Stimulated activated memory B cell treated with anti-CD40 and anti-IgM and Interleukin-4, amounts not matched to agents 10 μg/mL and 1 μg/mL and 100 μg/mL, for 72 hours (primary cell): ENCODE data around the gene ARHGAP24.

Experiments
- ATAC-seq: fragments of 150-1000 bp; cut with Tn5 transposase; 2 replicates; pipeline ENCODE4 v1.10.0; 2021
- H3K27ac Mint-ChIP-seq: one replicate; pipeline ENCODE4 v1.8.0; 2022; ENCODE audit warnings: mild to moderate bottlenecking, mixed read lengths
- H3K27me3 Mint-ChIP-seq: one replicate; pipeline ENCODE4 v1.8.0; 2022; ENCODE audit warnings: mixed read lengths
- H3K36me3 Mint-ChIP-seq: one replicate; pipeline ENCODE4 v1.8.0; 2022; ENCODE audit warnings: mixed read lengths
- H3K4me1 Mint-ChIP-seq: one replicate; pipeline ENCODE4 v1.8.0; 2022; ENCODE audit warnings: mixed read lengths
- H3K4me3 Mint-ChIP-seq: one replicate; pipeline ENCODE4 v1.8.0; 2022; ENCODE audit warnings: mild to moderate bottlenecking, moderate library complexity, mixed read lengths
- H3K9me3 Mint-ChIP-seq: one replicate; pipeline ENCODE4 v1.8.0; 2022; ENCODE audit warnings: mixed read lengths

ARHGAP24 gene

GRCh38 chr4:85724791-85725563, 250.0 kb downstream of the ARHGAP24 start:
- Mint-ChIP-seq H3K27ac (peak overlapping the region; percentile 89), H3K27me3 (no peaks in the 10 kb centered on the region), H3K36me3 (peaks cover 29% of the 10 kb centered on the region), H3K9me3 (no peaks in the 10 kb centered on the region), H3K4me3 (no peak overlapping the region), H3K4me1 (peaks cover 48% of the 10 kb centered on the region)
- ATAC-seq: peak; percentile 25

DNA sequence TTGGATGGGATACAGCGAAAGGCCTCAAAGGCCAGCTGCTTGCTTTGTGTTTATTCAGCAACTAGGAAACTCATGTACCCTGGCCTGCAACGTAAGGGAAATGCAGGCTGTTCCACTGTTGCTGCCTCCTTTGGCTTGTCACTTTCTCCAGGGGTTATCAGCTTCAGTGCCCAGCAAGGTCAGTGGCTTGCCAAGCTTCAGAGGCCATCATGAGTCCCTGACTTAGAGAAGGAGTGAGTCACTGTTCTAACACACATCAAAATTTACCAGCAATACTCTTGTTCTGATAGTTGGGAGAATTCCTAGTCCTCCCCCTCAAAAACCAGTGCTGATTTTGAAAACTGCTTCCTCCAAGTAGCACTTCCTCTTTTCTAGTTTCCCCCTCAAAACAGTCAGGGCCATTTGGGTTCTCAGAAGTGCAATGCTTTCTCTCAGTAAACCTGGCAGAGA, 250.8 kb downstream of the ARHGAP24 start:
- Mint-ChIP-seq H3K4me1 (peaks cover 43% of the 10 kb centered on the region), H3K27ac (peak overlapping the region; percentile 89), H3K9me3 (no peaks in the 10 kb centered on the region), H3K27me3 (no peaks in the 10 kb centered on the region), H3K36me3 (peaks cover 26% of the 10 kb centered on the region), H3K4me3 (no peak overlapping the region)
- ATAC-seq: peak; percentile 91

GRCh38 chr4:85726555-85726954, 251.6 kb downstream of the ARHGAP24 start:
- H3K27me3 Mint-ChIP-seq: no peaks in the 10 kb centered on the region
- H3K4me3 Mint-ChIP-seq: no peak overlapping the region
- peak overlapping the region; percentile 89 for H3K27ac Mint-ChIP-seq
- peaks cover 40% of the 10 kb centered on the region for H3K4me1 Mint-ChIP-seq
- ATAC-seq: no peak
- H3K36me3 Mint-ChIP-seq: peaks cover 17% of the 10 kb centered on the region
- no peaks in the 10 kb centered on the region for H3K9me3 Mint-ChIP-seq

DNA sequence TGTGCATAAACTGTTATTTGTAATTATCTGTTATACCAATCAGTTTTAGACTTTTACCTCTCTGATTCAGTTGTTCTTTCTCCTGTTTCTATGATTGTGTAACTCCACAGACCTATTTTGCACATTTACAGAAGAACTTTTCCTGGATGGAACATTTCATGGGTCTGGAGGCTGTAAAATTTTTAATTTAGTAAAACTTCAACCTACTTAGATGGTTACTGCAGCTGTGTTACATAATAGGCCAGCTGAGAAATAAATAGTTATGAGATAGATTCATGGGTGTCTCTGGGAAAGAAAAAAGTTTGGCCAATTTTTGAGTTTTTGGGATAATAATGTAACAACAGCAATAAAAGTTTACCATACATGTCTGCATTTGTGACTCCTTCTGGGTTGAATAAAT, 253.5 kb downstream of the ARHGAP24 start:
- Mint-ChIP-seq H3K4me1 (peaks cover 53% of the 10 kb centered on the region), H3K9me3 (no peaks in the 10 kb centered on the region), H3K27ac (peak overlapping the region; percentile 89), H3K4me3 (no peak overlapping the region), H3K36me3 (peaks cover 5% of the 10 kb centered on the region), H3K27me3 (no peaks in the 10 kb centered on the region)
- no peak for ATAC-seq

DNA sequence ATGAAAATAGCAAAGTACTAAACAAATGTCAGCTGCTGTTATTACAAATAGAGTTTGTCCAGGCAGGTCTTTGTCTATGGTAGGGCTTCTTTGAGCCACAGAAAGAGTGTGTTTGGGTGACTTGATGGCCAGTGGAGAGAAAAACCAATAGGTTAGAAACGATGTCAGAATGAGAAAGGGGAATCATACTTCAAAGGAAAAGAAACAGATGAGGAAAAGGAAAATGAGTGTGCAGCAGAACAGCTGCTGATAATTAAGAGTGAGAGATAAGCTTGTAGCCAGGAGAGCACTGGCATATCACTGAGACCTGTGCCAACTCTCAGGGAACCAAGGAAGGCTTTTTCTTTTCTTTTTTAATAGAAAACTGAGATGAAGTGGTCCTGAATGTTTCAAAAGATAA, 257.2 kb downstream of the ARHGAP24 start:
- Mint-ChIP-seq H3K4me1 (peaks cover 68% of the 10 kb centered on the region), H3K36me3 (peaks cover 20% of the 10 kb centered on the region), H3K4me3 (no peak overlapping the region), H3K9me3 (peaks cover 4% of the 10 kb centered on the region), H3K27ac (peak overlapping the region; percentile 35), H3K27me3 (no peaks in the 10 kb centered on the region)
- ATAC-seq: peak; percentile 39

GRCh38 chr4:85733798-85734197, 258.8 kb downstream of the ARHGAP24 start:
- ATAC-seq: peak; percentile 34
- peak overlapping the region; percentile 87 for H3K27ac Mint-ChIP-seq
- H3K4me3 Mint-ChIP-seq: no peak overlapping the region
- H3K9me3 Mint-ChIP-seq: peaks cover 4% of the 10 kb centered on the region
- H3K36me3 Mint-ChIP-seq: peaks cover 21% of the 10 kb centered on the region
- no peaks in the 10 kb centered on the region for H3K27me3 Mint-ChIP-seq
- peaks cover 62% of the 10 kb centered on the region for H3K4me1 Mint-ChIP-seq

GRCh38 chr4:85734424-85734831, 259.5 kb downstream of the ARHGAP24 start:
- Mint-ChIP-seq H3K27me3 (no peaks in the 10 kb centered on the region), H3K9me3 (peaks cover 4% of the 10 kb centered on the region), H3K36me3 (peaks cover 26% of the 10 kb centered on the region), H3K4me3 (no peak overlapping the region), H3K27ac (peak overlapping the region; percentile 87), H3K4me1 (peaks cover 69% of the 10 kb centered on the region)
- ATAC-seq: no peak

GRCh38 chr4:85736571-85736970, 261.6 kb downstream of the ARHGAP24 start:
- H3K9me3 Mint-ChIP-seq: peaks cover 4% of the 10 kb centered on the region

DNA sequence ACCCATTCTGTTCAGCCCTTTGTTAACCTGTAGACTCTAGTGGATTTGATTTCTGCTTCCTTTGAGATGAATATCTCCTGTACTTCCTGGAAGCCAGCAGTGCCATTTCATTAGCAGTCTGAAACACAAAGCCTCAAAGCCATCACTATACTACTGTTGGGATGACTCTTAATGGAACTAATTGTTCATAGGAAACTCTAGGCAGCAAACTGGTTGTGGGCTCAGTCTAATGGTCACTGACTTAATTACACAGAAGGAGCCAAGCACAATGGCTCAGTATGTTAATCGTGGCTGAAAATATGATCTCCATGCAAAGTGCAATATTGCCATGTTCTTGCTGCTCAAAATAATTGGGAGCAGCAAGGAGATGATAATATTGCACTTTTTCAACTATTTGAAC, 262.3 kb downstream of the ARHGAP24 start:
- Mint-ChIP-seq H3K27ac (peak overlapping the region; percentile 61), H3K9me3 (peaks cover 4% of the 10 kb centered on the region), H3K4me1 (peaks cover 86% of the 10 kb centered on the region), H3K27me3 (no peaks in the 10 kb centered on the region), H3K36me3 (peaks cover 35% of the 10 kb centered on the region), H3K4me3 (no peak overlapping the region)
- no peak for ATAC-seq

More at GRCh38 chr4:85736571-85736970, 261.6 kb downstream of the ARHGAP24 start:
- peak overlapping the region; percentile 87 for H3K27ac Mint-ChIP-seq
- no peak for ATAC-seq
- H3K27me3 Mint-ChIP-seq: no peaks in the 10 kb centered on the region
- H3K4me3 Mint-ChIP-seq: no peak overlapping the region
- peaks cover 85% of the 10 kb centered on the region for H3K4me1 Mint-ChIP-seq
- peaks cover 31% of the 10 kb centered on the region for H3K36me3 Mint-ChIP-seq

- Mint-ChIP-seq H3K9me3 (peaks cover 4% of the 10 kb centered on the region), H3K36me3 (peaks cover 41% of the 10 kb centered on the region), H3K27me3 (no peaks in the 10 kb centered on the region), H3K4me3 (no peak overlapping the region), H3K4me1 (peaks cover 85% of the 10 kb centered on the region), H3K27ac (no peak overlapping the region)
- ATAC-seq: no peak
Observed at GRCh38 chr4:85738721-85739120, 263.8 kb downstream of the ARHGAP24 start.

GRCh38 chr4:85740431-85740861, 265.5 kb downstream of the ARHGAP24 start:
- Mint-ChIP-seq H3K4me1 (peaks cover 81% of the 10 kb centered on the region), H3K36me3 (peaks cover 36% of the 10 kb centered on the region), H3K27ac (peak overlapping the region; percentile 85), H3K9me3 (peaks cover 2% of the 10 kb centered on the region), H3K27me3 (no peaks in the 10 kb centered on the region), H3K4me3 (no peak overlapping the region)
- no peak for ATAC-seq

DNA sequence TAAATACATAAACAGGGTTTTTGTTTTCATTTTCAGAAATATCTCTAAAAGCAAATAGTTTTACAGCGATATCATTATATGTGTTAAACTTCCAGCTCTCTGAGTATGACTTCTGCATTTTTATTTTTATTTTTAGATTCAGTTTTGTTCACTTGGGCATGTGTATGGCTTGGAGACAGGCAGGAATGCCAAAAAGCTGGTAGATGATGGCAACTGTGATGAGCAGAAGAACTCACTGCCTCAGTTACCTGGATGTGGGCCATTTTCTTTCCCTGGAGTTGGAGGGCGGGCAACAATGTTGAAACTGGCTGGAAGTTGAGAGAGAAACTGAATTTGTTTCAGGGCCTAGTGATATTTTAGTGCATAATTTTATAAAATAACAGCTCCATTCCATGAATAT, 266.4 kb downstream of the ARHGAP24 start:
- Mint-ChIP-seq H3K27ac (peak overlapping the region; percentile 85), H3K9me3 (no peaks in the 10 kb centered on the region), H3K4me3 (no peak overlapping the region), H3K4me1 (peaks cover 81% of the 10 kb centered on the region), H3K27me3 (no peaks in the 10 kb centered on the region), H3K36me3 (peaks cover 29% of the 10 kb centered on the region)
- no peak for ATAC-seq

DNA sequence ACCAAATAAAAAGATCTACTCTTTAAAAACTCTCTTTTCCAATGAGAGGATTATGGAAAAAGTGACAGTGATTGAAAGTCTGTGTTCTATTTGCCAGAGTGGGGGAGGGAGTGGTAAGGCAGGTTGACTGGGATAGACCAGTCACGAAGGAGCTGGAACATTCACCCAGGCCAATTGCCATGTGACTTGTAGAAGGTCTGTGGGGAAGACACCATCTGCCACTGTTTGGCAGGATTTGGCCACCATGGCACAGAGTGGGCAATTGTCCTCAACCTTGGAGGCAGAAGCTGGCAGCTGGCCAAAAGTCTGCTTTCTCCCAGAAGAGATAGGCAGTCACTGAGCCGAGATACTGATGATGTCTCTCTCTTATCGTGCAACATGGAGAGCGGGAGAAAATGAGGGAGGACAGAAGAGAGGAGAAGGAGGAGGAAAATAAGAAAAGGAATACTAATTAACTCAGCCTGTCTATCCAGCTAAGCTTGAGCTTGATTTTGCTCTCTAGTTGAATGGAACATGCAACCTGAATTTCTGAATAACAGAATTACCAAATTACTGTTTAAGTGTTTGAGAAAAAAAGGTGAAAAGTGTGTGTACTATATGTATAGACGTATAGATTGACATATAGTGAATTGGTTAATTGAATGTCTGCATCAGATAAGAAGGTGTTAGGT, 267.1 kb downstream of the ARHGAP24 start:
- H3K36me3 Mint-ChIP-seq: peaks cover 27% of the 10 kb centered on the region
- no peaks in the 10 kb centered on the region for H3K9me3 Mint-ChIP-seq
- peaks cover 79% of the 10 kb centered on the region for H3K4me1 Mint-ChIP-seq
- ATAC-seq: no peak
- H3K27me3 Mint-ChIP-seq: no peaks in the 10 kb centered on the region
- H3K27ac Mint-ChIP-seq: peak overlapping the region; percentile 85
- peak overlapping the region; percentile 11 for H3K4me3 Mint-ChIP-seq

DNA sequence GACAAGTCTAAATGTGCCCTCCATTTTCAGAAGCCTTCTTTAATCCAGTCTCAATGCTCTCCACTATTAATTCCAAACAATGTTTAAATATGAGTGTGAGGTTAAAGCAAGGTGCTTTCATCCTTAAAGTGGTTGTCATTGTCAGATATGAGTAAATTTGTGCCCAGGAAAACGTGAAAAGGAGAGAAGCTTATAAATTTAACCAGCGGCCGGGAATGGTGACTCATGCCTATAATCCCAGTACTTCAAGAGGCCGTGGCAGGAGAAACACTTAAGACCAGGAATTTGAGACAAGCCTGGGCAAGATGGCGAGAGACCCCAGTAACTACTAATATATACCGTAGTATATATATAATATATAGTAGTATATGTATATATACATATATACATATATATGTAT, 270.0 kb downstream of the ARHGAP24 start:
- peak overlapping the region; percentile 48 for H3K27ac Mint-ChIP-seq
- no peaks in the 10 kb centered on the region for H3K9me3 Mint-ChIP-seq
- no peak for ATAC-seq
- H3K27me3 Mint-ChIP-seq: no peaks in the 10 kb centered on the region
- peaks cover 79% of the 10 kb centered on the region for H3K4me1 Mint-ChIP-seq
- H3K36me3 Mint-ChIP-seq: peaks cover 21% of the 10 kb centered on the region
- no peak overlapping the region for H3K4me3 Mint-ChIP-seq

DNA sequence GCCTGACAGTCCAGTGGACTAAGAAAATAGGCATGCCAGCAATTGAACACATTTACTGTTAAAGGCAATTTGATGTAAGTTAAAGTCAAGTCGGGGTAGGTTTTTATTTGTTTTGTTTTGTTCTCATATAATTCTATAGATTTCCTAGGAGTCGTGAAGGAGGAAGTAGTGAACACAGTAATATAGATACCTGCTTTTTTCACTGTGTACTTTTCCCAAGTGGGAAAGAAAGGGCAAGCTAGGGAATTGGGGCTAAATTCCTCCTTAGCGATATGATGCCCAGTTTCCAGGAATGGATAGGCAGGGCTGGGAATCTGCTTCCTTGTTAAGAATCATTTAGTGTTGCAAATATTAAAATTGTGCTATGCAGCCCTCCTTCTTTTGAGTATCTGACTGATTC, 271.0 kb downstream of the ARHGAP24 start:
- no peaks in the 10 kb centered on the region for H3K27me3 Mint-ChIP-seq
- no peaks in the 10 kb centered on the region for H3K9me3 Mint-ChIP-seq
- no peak overlapping the region for H3K4me3 Mint-ChIP-seq
- H3K27ac Mint-ChIP-seq: peak overlapping the region; percentile 78
- peaks cover 73% of the 10 kb centered on the region for H3K4me1 Mint-ChIP-seq
- peaks cover 23% of the 10 kb centered on the region for H3K36me3 Mint-ChIP-seq
- no peak for ATAC-seq
